GM21360 (cell line): ENCODE data around the gene HMCN2.

Source experiments
- ATAC-seq: cut with Tn5 transposase; IDR thresholded peaks from one replicate; pipeline ENCODE4 v1.9.1; 2021; ENCODE audit warnings: mild to moderate bottlenecking, moderate library complexity; ENCODE audit not compliant: unreplicated experiment

Gene HMCN2, protein sequence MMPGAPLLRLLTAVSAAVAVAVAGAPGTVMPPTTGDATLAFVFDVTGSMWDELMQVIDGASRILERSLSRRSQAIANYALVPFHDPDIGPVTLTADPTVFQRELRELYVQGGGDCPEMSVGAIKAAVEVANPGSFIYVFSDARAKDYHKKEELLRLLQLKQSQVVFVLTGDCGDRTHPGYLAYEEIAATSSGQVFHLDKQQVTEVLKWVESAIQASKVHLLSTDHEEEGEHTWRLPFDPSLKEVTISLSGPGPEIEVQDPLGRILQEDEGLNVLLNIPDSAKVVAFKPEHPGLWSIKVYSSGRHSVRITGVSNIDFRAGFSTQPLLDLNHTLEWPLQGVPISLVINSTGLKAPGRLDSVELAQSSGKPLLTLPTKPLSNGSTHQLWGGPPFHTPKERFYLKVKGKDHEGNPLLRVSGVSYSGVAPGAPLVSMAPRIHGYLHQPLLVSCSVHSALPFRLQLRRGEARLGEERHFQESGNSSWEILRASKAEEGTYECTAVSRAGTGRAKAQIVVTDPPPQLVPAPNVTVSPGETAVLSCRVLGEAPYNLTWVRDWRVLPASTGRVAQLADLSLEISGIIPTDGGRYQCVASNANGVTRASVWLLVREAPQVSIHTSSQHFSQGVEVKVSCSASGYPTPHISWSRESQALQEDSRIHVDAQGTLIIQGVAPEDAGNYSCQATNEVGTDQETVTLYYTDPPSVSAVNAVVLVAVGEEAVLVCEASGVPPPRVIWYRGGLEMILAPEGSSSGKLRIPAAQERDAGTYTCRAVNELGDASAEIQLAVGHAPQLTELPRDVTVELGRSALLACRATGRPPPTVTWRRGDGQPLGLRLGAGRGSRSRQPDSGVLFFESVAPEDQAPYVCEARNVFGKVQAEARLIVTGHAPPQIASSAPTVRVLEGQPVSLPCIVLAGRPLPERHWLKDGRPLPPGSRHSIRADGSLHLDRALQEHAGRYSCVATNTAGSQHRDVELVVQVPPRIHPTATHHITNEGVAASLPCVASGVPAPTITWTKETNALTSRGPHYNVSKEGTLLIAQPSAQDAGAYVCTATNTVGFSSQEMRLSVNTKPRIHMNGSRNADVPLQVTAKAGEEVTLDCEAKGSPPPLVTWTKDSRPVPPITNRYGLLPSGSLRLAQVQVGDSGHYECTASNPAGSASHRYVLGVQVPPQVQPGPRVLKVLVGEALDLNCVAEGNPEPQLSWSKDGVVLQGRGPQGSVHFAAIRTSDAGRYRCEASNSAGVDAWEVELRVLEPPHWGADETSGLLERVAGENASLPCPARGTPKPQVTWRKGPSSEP (N-terminal part only)

DNA sequence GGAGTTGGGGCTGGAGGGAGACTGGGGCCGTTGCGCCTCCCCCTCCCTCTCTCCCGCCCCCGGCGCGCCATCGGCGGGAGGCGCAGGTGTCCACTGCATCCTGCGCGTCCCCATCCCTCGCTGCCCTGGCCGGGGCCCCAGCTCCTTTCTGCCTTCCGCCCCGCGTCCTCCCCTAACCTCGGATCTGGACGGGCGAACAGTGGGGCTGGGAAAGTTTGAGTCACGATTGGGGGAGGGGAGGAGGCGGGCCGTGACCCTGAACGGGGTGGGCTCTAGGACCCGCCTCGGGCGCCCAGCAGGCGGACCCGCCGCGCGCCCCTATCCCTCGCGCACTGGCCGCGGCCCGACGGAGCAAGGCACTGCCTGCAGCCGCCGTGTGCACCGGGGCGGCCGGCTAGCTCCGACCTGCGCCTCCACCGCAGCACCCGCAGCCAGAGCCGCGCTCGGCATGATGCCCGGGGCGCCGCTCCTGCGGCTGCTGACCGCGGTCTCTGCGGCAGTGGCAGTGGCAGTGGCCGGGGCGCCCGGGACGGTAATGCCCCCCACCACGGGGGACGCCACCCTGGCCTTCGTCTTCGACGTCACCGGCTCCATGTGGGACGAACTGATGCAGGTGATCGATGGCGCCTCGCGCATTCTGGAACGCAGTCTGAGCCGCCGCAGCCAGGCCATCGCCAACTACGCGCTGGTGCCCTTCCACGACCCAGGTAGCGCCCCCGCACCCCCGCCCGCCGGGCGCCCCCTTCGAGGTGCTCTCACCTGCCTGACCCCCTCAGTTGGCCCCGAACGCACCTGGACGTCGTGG, at the start of gene HMCN2:
HMCN2 (plus strand) TSS at position 330 of the 805 bp plus-strand sequence; CDS start at position 449, 119 bp downstream.
- ATAC-seq, result no peak

GRCh38 chr9:130217838-130218237, 47.7 kb upstream of the HMCN2 start:
- ATAC-seq, result no peak

DNA sequence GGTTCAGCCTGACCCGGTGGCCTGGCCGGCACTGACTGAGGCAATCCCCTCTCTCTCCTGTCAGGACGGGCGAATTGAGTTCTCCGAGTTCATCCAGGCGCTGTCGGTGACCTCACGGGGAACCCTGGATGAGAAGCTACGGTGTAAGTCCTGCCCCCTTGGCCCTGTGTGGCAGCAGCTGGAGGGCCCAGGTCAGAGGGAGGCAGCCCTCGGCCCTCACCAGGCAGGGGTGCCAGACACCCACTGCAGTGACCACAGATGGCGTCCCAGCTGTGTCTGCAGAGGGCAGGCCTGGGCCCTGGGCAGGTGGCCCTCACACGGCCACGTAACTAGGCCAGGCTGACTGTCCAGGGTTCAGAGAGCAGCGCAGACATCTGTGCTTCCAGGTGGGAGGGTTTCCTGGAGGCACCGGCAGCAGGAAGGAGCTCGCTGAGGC, 45.9 kb upstream of the HMCN2 start:
- ATAC-seq, result no peak

DNA sequence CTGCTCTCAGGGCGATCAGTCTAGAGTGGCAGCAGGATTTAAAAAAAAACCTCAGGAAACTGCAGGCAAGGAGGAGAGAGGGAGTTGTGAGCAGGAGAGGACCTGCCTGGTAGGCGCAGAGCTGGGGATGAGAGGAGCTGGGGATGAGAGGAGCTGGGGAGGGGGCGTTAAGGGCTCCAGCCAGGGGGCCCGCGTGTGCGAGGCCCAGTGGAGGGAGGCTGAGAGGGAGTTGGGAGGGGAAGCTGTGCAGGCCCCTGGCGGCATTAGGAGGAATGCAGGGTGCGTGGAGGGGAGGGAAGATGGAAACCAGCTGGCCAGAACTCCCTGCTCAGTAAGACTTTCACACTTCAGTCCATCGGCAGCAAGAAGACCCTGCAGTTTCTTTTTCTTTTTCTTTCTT, 45.2 kb upstream of the HMCN2 start:
- ATAC-seq, result no peak

- ATAC-seq, result no peak
Measured at GRCh38 chr9:130222833-130223232, 42.7 kb upstream of the HMCN2 start.

GRCh38 chr9:130225071-130225470, 40.5 kb upstream of the HMCN2 start:
- no peak for ATAC-seq

- no peak for ATAC-seq
Measured at GRCh38 chr9:130225586-130225985, 40.0 kb upstream of the HMCN2 start.

DNA sequence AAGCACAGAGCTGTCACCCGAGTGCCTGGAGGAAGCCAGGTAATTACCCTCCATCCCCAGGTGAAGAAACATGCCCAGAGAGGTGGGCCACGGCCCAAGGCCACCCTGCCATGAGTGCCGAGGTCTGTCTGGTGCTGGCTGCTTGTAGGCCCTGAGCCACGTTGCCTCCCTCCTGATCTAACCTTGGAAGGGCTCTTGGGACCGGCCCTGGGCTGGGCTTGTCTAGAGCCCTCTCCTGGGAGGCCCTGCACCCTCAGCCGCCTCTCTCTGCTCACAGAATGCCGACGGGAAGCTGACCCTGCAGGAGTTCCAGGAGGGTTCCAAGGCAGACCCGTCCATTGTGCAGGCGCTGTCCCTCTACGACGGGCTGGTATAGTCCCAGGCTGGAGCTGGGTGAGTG, 39.4 kb upstream of the HMCN2 start:
- ATAC-seq, result no peak

- ATAC-seq, result no peak
Measured at GRCh38 chr9:130227833-130228232, 37.7 kb upstream of the HMCN2 start.

DNA sequence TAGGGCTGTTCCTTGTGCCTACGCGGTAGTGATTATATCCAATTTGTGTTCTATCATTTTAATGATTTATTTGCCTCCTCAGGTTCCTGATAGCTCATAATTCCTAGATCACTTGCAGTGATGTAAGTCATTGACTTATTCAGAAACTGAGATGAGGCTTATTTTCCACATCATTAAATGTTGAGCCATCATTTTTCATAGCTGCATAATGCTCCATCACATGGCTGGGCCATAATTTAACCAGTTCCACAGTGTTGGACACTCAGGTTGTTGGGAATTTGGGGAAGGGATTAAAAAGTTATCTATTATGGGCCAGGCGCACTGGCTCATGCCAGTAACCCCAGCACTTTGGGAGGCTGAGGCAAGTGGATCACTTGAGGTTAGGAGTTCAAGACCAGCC, 35.8 kb upstream of the HMCN2 start:
- ATAC-seq, result no peak

GRCh38 chr9:130230631-130231030, 34.9 kb upstream of the HMCN2 start:
- ATAC-seq, result no peak

- ATAC-seq, result no peak
Measured at GRCh38 chr9:130232899-130233586, 32.5 kb upstream of the HMCN2 start.

DNA sequence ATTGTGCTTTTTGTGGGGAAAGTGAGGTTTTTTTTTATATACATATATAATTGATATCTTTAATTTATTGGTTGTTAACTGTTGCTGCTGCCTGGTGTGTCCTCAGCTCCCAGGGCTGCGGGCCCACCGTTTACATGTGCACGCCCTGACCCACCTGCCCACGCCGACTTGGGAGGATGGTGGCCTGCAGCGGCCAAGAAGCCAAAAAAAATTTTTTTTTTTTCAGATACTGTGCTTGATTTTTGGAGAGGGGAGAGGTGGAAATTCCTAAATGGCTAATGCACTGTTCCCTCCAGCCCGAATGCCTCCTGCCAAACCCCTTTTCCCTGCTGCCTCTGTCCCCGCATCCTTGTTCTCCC, 32.0 kb upstream of the HMCN2 start:
- ATAC-seq, result no peak

- ATAC-seq, result no peak
Measured at GRCh38 chr9:130234340-130235260, 31.0 kb upstream of the HMCN2 start.

DNA sequence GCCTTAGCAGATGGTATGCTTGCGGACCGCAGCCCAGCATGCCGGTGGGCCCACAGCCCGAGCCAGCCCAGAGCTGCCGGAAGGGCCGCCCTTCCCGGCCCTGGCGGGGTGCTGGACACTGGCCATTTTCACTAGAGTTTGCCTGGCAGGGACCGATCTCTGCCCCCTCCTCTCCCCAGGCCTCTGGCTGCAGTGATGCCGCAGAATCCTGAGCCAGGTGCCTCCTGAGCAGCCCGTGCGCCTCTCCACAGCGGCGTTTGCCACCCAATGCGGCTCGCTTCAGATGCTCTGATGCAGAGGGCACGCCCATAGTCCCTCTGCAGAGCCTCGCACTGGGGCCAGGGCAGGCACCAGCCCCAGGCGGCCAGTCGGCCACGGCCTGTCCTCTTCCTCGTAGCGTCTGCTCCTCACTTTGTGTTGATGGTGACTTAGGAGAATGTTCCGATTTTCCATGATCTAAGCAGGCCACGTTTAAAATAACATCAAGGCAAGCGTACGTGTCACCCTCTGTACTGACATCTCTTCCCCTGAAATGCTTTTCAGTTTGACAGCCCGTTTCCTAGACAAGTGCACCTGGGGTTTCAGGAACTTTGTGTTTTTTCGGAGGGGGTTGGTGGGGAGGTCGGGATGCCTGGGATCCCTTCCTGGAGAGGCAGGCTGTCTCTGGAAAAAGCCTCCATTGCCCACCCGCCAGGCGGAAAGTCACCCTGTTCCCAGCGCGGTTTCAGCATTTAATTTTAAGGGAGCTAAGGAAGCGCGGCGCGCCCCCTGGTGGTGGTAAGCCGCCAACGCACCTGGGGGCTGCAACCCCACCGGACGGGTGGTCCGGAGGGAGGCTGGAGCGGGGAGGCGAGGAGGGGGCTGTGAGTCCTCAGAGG, 29.8 kb upstream of the HMCN2 start:
- no peak for ATAC-seq

DNA sequence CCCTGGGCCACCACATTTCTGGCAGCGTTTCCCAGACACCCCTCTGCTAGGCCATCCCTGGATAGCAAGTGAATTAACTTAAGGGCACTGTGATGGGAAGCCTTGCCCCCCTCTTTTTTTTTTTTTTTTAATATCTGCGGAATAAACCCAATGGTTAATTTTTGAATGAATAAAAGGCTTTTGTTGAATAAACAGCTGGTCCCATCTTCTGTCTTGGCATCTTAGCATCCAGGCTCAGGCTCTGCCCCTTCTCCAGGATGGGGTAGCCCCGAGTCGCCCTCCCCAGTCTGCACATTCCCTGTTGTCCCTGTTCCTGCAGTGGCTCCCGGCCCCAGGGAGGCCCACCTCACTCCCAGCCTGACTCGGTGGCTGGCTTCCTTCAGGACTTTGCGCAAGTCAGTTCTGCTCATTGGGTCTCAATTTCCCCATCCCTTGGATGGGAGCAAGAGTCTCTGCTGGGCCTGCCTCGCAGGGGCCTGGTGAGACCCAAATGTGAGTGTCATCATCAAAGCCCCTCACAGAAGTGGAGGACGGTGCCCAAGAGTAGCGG, 29.0 kb upstream of the HMCN2 start:
- no peak for ATAC-seq

DNA sequence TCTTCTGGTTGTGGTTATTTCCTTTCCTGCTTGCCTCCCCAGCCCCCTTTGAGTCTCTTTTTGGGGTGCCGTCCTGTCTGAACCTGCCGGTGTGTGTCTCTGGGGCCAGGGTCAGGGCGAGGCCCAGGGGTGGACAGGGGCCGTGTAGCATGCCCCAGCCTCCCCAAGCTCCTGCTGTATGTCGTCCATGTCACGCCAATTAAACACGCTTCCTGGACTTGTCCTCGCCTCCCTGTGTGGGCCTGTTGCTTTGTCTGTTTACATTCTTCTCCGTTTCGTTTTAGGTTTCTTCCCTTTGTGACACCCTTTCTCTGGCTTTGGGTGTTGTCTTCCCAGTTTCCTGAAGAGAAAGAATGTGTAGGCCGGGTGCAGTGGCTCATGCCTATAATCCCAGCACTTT, 28.5 kb upstream of the HMCN2 start:
- no peak for ATAC-seq
